Measurements from ENCODE around the gene CADPS.

GRCh38 chr3:62355703-62356102 is 519.5 kb downstream of the CADPS start:
- TF ChIP-seq CSRNP3 (CRISPR knock-in tag; IDR thresholded peaks at IDR 0.05): no peak
- TF ChIP-seq CREB5 (CRISPR knock-in tag; IDR thresholded peaks at IDR 0.05; ENCODE audit: low read depth): no peak
- no peak for TF ChIP-seq ISL1 (CRISPR knock-in tag; IDR thresholded peaks at IDR 0.05)
- no peak for TF ChIP-seq ARNTL (CRISPR knock-in tag; IDR thresholded peaks at IDR 0.05; ENCODE audit: borderline replicate concordance, low read depth)
- no peak for TF ChIP-seq GLIS3 (CRISPR knock-in tag; IDR thresholded peaks at IDR 0.05)
